HCT116 (cell line): ENCODE measurements around the gene ATP5MC3. TPM values are rescaled to one million over a fixed set of nuclear protein-coding genes. Genes with fewer than 3 reads are reported as not detected.
"Not testable (repeated sequence)": the region's sequence is repeated elsewhere in the genome, so short reads cannot be mapped to it uniquely, and the experiment has no call there.

Experiments
- ATAC-seq: fragments of 200-7000 bp; cut with Tn5 transposase; 2 replicates; pipeline ENCODE4 v1.9.1; 2020; ENCODE audit warnings: mild to moderate bottlenecking, moderate library complexity
- BruUV-seq: library from RNA; stranded (reverse); fragments of 400-500 nt; replicated peaks from 2 replicates; lab custom pipeline; 2021; lab: Mats Ljungman, UMichigan
- CTCF ChIA-PET: fragments of 300-600 bp; sonication (Branson Sonifier 250); formaldehyde crosslinking; loops from one replicate; lab custom pipeline; 2021; ENCODE audit warnings: antibody characterized with exemption; lab: Charles Lee
- POLR2A ChIA-PET: fragments of 300-600, 350-600 bp; sonication (Branson Sonifier 250); formaldehyde crosslinking; loops from one replicate; lab custom pipeline; 2021; ENCODE audit warnings: antibody characterized with exemption; lab: Charles Lee
- RAD21 ChIA-PET, 2 experiments: fragments of 300-600 bp; sonication (Branson Sonifier 250); formaldehyde crosslinking; loops; one replicate each; lab custom pipeline; 2023; ENCODE audit warnings: low total read pairs in 2 of 2; ENCODE audit not compliant: uncharacterized antibody in 2 of 2, unreplicated experiment in 2 of 2, low non-redundant PET in 1 of 2; lab: Charles Lee
- DNase-seq: peaks from one replicate; pipeline ENCODE4 v3.0.0-alpha.2; 2010; ENCODE audit warnings: low read depth, low spot score
- H2AFZ ChIP-seq: fragments of 200-600 bp; shearing (Covaris generic), sonication (generic); 2 replicates; pipeline ENCODE4 v1.6.1; 2017; ENCODE audit warnings: low read depth, mixed run types, mixed read lengths, antibody characterized with exemption, low read length; ENCODE audit not compliant: poor library complexity, severe bottlenecking
- H3K27ac ChIP-seq: 2 replicates; pipeline ENCODE4 v1.5.1; 2012; ENCODE audit warnings: low read depth, low read length
- H3K27me3 ChIP-seq: fragments of 200-600 bp; sonication (generic); 2 replicates; pipeline ENCODE4 v1.6.1; 2016; ENCODE audit warnings: mixed run types, low read length, mixed read lengths; ENCODE audit not compliant: insufficient read depth
- H3K36me3 ChIP-seq, 2 experiments: fragments of 200-500 bp in 1 of 2; fragments of 200-600 bp in 1 of 2; sonication (Bioruptor generic) in 1 of 2; sonication (generic) in 1 of 2; 2 replicates each; pipeline versions ENCODE4 v1.5.1 to v1.6.1; 2014 to 2016; ENCODE audit warnings: low read length in 2 of 2, inconsistent platforms in 1 of 2, mixed read lengths in 1 of 2, mixed run types in 1 of 2; ENCODE audit not compliant: insufficient read depth in 2 of 2, control insufficient read depth in 1 of 2
- H3K4me1 ChIP-seq, 2 experiments: fragments of 200-600 bp in 1 of 2; sonication (generic) in 1 of 2; 2 replicates each; pipeline versions ENCODE4 v1.5.1 to v1.6.1; 2012 to 2017; ENCODE audit warnings: low read length in 2 of 2, inconsistent platforms in 1 of 2, mild to moderate bottlenecking in 1 of 2, mixed read lengths in 1 of 2, mixed run types in 1 of 2, moderate library complexity in 1 of 2; ENCODE audit not compliant: insufficient read depth in 2 of 2, control insufficient read depth in 1 of 2
- H3K4me2 ChIP-seq: fragments of 200-600 bp; sonication (generic); 2 replicates; pipeline ENCODE4 v1.6.1; 2017; ENCODE audit warnings: mixed run types, low read length, mixed read lengths
- H3K4me3 ChIP-seq, 2 experiments: fragments of 200-600 bp in 1 of 2; sonication (generic) in 1 of 2; replicated peaks in 1 of 2; 2 replicates each; pipeline ENCODE4 v1.5.1; 2011 to 2016; ENCODE audit warnings: low read length in 2 of 2, control low read depth in 1 of 2, low read depth in 1 of 2, mild to moderate bottlenecking in 1 of 2, mixed read lengths in 1 of 2, mixed run types in 1 of 2
- H3K79me2 ChIP-seq: fragments of 200-600 bp; sonication (generic); 2 replicates; pipeline ENCODE4 v1.6.1; 2017; ENCODE audit warnings: mild to moderate bottlenecking, mixed run types, low read length, moderate library complexity, mixed read lengths; ENCODE audit not compliant: insufficient read depth
- H3K9ac ChIP-seq: fragments of 200-600 bp; sonication (generic); 2 replicates; pipeline ENCODE4 v1.6.1; 2016; ENCODE audit warnings: low read length, mixed read lengths
- H3K9me2 ChIP-seq: fragments of 200-600 bp; sonication (generic), shearing (Covaris generic); 2 replicates; pipeline ENCODE4 v1.6.1; 2017; ENCODE audit warnings: mixed run types, mild to moderate bottlenecking, moderate library complexity; ENCODE audit not compliant: insufficient read depth
- H3K9me3 ChIP-seq, 2 experiments: fragments of 200-500 bp in 1 of 2; fragments of 200-600 bp in 1 of 2; sonication (Bioruptor generic) in 1 of 2; sonication (generic) in 1 of 2; 2 replicates each; pipeline ENCODE4 v1.6.1; 2014 to 2017; ENCODE audit warnings: low read length in 2 of 2, mixed read lengths in 2 of 2, inconsistent platforms in 1 of 2, low read depth in 1 of 2, mild to moderate bottlenecking in 1 of 2, mixed run types in 1 of 2, moderate library complexity in 1 of 2; ENCODE audit not compliant: control insufficient read depth in 1 of 2, insufficient read depth in 1 of 2
- H4K20me1 ChIP-seq: fragments of 200-600 bp; sonication (generic), shearing (Covaris generic); 2 replicates; pipeline ENCODE4 v1.6.1; 2017; ENCODE audit warnings: mixed run types, mild to moderate bottlenecking, moderate library complexity; ENCODE audit not compliant: insufficient read depth
- CBX3 ChIP-seq: IDR thresholded peaks from 2 replicates; pipeline ENCODE4 v1.6.1; 2012; ENCODE audit warnings: low read depth
- EGR1 ChIP-seq: IDR thresholded peaks from 2 replicates; pipeline ENCODE4 v1.6.1; 2012; ENCODE audit warnings: low read depth
- FOSL1 ChIP-seq: IDR thresholded peaks from 2 replicates; pipeline ENCODE4 v1.6.1; 2012; ENCODE audit warnings: low read depth
- JUND ChIP-seq: IDR thresholded peaks from 2 replicates; pipeline ENCODE4 v1.6.1; 2012
- SRF ChIP-seq: IDR thresholded peaks from 2 replicates; pipeline ENCODE4 v1.6.1; 2012; ENCODE audit warnings: low read depth
- intact Hi-C: fragments of 100-400 bp; cut with micrococcal nuclease; formaldehyde crosslinking; loops from 2 replicates; pipeline ENCODE4 v1.10.0; 2022
- total RNA-seq: library from RNA; stranded (reverse); gene quantifications from one replicate; pipeline ENCODE4 v1.2.1, GENCODE V29; 2021; ENCODE audit not compliant: unreplicated experiment
- TF ChIP-seq, protein P1 (sequence below): IDR thresholded peaks from 2 replicates; pipeline ENCODE4 v1.6.1; 2012; ENCODE audit warnings: low read depth
- TF ChIP-seq, protein P2 (sequence below): IDR thresholded peaks from 2 replicates; pipeline ENCODE4 v1.6.1; 2011; ENCODE audit warnings: mild to moderate bottlenecking, low read length, moderate library complexity; ENCODE audit not compliant: insufficient replicate concordance; ENCODE audit errors: extremely low read depth
- TF ChIP-seq, protein P3 (sequence below), 3 experiments: fragments of 200-600 bp in 1 of 3; sonication (generic) in 1 of 3; IDR thresholded peaks in 2 of 3; conservative IDR thresholded peaks in 1 of 3; 2 replicates each; pipeline ENCODE4 v1.5.1; 2012 to 2017; ENCODE audit warnings: low read depth in 2 of 3, low read length in 2 of 3, antibody characterized with exemption in 1 of 3, borderline replicate concordance in 1 of 3, control low read depth in 1 of 3, mild to moderate bottlenecking in 1 of 3, mixed read lengths in 1 of 3, mixed run types in 1 of 3, moderate library complexity in 1 of 3; ENCODE audit not compliant: insufficient read depth in 1 of 3
- TF ChIP-seq, protein P4 (sequence below): IDR thresholded peaks from 2 replicates; pipeline ENCODE4 v1.6.1; 2012

Gene ATP5MC3
- total RNA-seq, 1 experiment from 2014 or later = 361 TPM

DNA sequence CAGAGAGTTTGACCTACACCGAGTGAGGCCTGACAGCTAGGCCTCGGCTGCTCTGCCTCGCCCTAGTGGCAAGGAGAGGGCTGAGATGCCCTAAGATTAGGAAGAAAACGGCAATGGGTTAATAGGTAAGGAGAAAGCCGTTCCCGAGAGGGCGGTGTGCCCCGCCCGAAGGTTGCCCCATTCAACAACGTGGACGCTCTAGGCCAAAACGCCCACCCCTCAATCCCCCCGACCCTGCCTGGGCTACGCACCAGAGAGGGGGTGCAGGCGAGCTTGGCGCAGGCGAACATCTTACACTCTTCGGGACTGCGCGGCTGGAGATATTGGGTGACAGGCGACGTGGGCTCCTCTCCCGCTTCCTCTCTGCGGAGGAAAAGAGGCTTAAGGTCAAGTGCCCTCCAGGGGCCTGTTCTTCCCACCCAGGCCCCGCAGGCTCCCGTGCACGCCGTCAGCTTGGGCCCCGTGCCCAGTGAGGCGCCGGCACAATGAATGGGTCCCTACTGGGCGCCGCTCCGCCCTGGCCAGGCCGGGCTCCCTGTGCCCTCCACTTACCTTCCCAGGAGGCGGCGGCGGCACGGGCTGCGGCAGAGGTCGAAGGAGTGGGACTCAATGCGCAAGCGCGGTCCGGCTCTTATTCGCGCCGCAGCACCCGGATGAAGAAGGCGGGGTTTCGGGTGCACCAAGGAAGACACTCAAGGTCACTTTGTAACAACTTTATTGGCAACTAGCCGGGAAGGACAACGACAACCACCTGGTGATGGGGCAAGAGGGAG lies at the start of gene ATP5MC3 (continued):
- TF ChIP-seq, protein P1, sequence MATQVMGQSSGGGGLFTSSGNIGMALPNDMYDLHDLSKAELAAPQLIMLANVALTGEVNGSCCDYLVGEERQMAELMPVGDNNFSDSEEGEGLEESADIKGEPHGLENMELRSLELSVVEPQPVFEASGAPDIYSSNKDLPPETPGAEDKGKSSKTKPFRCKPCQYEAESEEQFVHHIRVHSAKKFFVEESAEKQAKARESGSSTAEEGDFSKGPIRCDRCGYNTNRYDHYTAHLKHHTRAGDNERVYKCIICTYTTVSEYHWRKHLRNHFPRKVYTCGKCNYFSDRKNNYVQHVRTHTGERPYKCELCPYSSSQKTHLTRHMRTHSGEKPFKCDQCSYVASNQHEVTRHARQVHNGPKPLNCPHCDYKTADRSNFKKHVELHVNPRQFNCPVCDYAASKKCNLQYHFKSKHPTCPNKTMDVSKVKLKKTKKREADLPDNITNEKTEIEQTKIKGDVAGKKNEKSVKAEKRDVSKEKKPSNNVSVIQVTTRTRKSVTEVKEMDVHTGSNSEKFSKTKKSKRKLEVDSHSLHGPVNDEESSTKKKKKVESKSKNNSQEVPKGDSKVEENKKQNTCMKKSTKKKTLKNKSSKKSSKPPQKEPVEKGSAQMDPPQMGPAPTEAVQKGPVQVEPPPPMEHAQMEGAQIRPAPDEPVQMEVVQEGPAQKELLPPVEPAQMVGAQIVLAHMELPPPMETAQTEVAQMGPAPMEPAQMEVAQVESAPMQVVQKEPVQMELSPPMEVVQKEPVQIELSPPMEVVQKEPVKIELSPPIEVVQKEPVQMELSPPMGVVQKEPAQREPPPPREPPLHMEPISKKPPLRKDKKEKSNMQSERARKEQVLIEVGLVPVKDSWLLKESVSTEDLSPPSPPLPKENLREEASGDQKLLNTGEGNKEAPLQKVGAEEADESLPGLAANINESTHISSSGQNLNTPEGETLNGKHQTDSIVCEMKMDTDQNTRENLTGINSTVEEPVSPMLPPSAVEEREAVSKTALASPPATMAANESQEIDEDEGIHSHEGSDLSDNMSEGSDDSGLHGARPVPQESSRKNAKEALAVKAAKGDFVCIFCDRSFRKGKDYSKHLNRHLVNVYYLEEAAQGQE = no peak

DNA sequence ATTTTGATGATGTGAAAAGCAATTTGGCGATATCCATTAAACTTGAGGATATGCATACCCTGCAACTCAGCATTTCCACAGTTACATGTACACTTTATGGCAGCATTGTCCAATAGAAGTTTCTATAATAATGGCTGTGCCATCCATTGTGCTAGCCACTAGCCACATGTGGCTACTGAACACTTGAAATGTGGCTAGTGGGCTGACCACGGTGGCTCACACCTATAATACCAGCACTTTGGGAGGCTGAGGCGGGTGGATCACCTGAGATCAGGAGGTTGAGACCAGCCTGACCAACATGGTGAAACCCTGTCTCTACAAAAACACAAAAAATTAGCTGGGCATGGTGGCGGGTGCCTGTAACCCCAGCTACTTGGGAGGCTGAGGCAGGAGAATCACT lies 47.1 kb upstream of the ATP5MC3 start:
- H2AFZ ChIP-seq, ATAC-seq, POLR2A ChIA-PET, H3K36me3 ChIP-seq, H3K4me1 ChIP-seq, BruUV-seq, H3K79me2 ChIP-seq, intact Hi-C loops, RAD21 ChIA-PET, H4K20me1 ChIP-seq, H3K27ac ChIP-seq, CTCF ChIA-PET, H3K9me2 ChIP-seq, DNase-seq, H3K27me3 ChIP-seq, H3K9me3 ChIP-seq, H3K4me3 ChIP-seq, H3K9ac ChIP-seq, H3K4me2 ChIP-seq: not testable (repeated sequence)

DNA sequence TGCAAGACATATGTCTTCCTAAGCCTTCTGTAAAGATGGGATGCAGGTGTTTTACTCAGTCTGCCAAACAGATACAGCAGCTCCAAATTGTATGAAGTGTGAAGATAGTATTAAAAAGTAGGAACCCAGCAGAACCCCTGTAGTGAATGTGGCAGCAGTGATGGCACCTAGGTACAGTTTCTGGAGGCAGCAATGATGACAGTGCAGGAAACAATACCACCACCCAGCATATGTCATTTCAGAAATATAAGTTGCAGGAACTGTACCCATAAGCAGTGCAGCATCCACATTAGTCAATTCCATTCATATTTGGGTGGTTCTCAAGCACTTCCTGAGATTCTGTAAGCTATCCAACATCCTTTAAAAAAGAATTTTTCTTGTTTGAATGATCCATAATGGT lies 46.7 kb upstream of the ATP5MC3 start:
- H3K27me3 ChIP-seq = no peaks in the 10 kb centered on the region
- no peak overlapping the region for H3K4me3 ChIP-seq
- no TSS peak for BruUV-seq
- no peaks in the 10 kb centered on the region for H3K79me2 ChIP-seq
- H3K36me3 ChIP-seq = no peaks in the 10 kb centered on the region
- no peaks in the 10 kb centered on the region for H3K9me2 ChIP-seq
- no peaks in the 10 kb centered on the region for H3K9me3 ChIP-seq
- H3K27ac ChIP-seq = no peak overlapping the region
- DNase-seq (no peak), ATAC-seq (no peak)
- no peak overlapping the region for H2AFZ ChIP-seq
- no peak overlapping the region for H3K9ac ChIP-seq
- ChIA-PET CTCF (no interaction called here), RAD21 (no interaction called here), POLR2A (no interaction called here)
- H3K4me1 ChIP-seq = no peaks in the 10 kb centered on the region
- H3K4me2 ChIP-seq = no peak overlapping the region
- intact Hi-C loops = no loop called here
- no peaks in the 10 kb centered on the region for H4K20me1 ChIP-seq
- TF ChIP-seq FOSL1 (no peak), CBX3 (no peak), JUND (no peak), EGR1 (no peak), SRF (no peak)
- TF ChIP-seq, protein P2, sequence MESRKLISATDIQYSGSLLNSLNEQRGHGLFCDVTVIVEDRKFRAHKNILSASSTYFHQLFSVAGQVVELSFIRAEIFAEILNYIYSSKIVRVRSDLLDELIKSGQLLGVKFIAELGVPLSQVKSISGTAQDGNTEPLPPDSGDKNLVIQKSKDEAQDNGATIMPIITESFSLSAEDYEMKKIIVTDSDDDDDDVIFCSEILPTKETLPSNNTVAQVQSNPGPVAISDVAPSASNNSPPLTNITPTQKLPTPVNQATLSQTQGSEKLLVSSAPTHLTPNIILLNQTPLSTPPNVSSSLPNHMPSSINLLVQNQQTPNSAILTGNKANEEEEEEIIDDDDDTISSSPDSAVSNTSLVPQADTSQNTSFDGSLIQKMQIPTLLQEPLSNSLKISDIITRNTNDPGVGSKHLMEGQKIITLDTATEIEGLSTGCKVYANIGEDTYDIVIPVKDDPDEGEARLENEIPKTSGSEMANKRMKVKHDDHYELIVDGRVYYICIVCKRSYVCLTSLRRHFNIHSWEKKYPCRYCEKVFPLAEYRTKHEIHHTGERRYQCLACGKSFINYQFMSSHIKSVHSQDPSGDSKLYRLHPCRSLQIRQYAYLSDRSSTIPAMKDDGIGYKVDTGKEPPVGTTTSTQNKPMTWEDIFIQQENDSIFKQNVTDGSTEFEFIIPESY = no peak
- TF ChIP-seq, protein P3, sequence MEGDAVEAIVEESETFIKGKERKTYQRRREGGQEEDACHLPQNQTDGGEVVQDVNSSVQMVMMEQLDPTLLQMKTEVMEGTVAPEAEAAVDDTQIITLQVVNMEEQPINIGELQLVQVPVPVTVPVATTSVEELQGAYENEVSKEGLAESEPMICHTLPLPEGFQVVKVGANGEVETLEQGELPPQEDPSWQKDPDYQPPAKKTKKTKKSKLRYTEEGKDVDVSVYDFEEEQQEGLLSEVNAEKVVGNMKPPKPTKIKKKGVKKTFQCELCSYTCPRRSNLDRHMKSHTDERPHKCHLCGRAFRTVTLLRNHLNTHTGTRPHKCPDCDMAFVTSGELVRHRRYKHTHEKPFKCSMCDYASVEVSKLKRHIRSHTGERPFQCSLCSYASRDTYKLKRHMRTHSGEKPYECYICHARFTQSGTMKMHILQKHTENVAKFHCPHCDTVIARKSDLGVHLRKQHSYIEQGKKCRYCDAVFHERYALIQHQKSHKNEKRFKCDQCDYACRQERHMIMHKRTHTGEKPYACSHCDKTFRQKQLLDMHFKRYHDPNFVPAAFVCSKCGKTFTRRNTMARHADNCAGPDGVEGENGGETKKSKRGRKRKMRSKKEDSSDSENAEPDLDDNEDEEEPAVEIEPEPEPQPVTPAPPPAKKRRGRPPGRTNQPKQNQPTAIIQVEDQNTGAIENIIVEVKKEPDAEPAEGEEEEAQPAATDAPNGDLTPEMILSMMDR (IDR thresholded peaks at IDR 0.05 in 2 of 3, conservative IDR thresholded peaks at IDR 0.05 in 1 of 3; ENCODE audit: borderline replicate concordance in 1 of 3, insufficient read depth in 1 of 3, low read depth in 2 of 3, low read length in 2 of 3) = no peak
- TF ChIP-seq, protein P4, sequence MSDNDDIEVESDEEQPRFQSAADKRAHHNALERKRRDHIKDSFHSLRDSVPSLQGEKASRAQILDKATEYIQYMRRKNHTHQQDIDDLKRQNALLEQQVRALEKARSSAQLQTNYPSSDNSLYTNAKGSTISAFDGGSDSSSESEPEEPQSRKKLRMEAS = no peak
